GM12878 (cell line): ENCODE results near the gene GGT1. TPM values are rescaled to one million over a fixed set of nuclear protein-coding genes. Genes with fewer than 3 reads are reported as not detected.

Experiments
- ATAC-seq: fragments of 200-7000 bp; cut with Tn5 transposase; 3 replicates; pipeline ENCODE4 v1.9.1; 2020; ENCODE audit warnings: mild to moderate bottlenecking, moderate library complexity
- BruUV-seq: library from RNA; stranded (reverse); fragments of 400-500 nt; replicated peaks from 2 replicates; lab custom pipeline; 2021; lab: Mats Ljungman, UMichigan
- CTCF ChIA-PET: fragments of 300-600 bp; sonication (Branson Sonifier 250); formaldehyde crosslinking; extraction: SDS; loops from one replicate; lab custom pipeline; 2021; ENCODE audit warnings: inconsistent platforms; lab: Yijun Ruan, JAX
- POLR2A ChIA-PET: fragments of 350-600 bp; formaldehyde crosslinking; extraction: SDS; loops from one replicate; lab custom pipeline; 2021; ENCODE audit warnings: inconsistent platforms; lab: Charles Lee
- RAD21 ChIA-PET: fragments of 300-600 bp; sonication (Branson Sonifier 250); formaldehyde crosslinking; loops from one replicate; lab custom pipeline; 2023; ENCODE audit warnings: antibody characterized with exemption; ENCODE audit not compliant: unreplicated experiment; lab: Charles Lee
- SMC1A ChIA-PET: fragments of 300-600 bp; sonication (Branson Sonifier 250); formaldehyde crosslinking; loops from one replicate; lab custom pipeline; 2023; ENCODE audit not compliant: unreplicated experiment, uncharacterized antibody; lab: Charles Lee
- DNase-seq: peaks from one replicate; pipeline ENCODE4 v3.0.0-alpha.2; 2011; ENCODE audit warnings: low read depth, low spot score
- FAIRE-seq: peaks from 3 replicates; lab custom pipeline; 2011; peaks lifted over from hg19 to GRCh38; lab: Jason Lieb, UNC
- H2AFZ ChIP-seq: 2 replicates; pipeline ENCODE4 v1.6.0; 2011; ENCODE audit warnings: low read depth, low read length, control low read depth; ENCODE audit not compliant: control insufficient read depth
- H3K27ac ChIP-seq: 2 replicates; pipeline ENCODE4 v1.5.1; 2011; ENCODE audit warnings: control low read depth; ENCODE audit not compliant: control insufficient read depth, insufficient read depth
- H3K27me3 ChIP-seq, 2 experiments: replicated peaks in 1 of 2; 2 replicates each; pipeline versions ENCODE4 v1.6.0 to v1.6.1; 2011; ENCODE audit warnings: low read length in 1 of 2; ENCODE audit not compliant: control insufficient read depth in 2 of 2, insufficient read depth in 2 of 2
- H3K36me3 ChIP-seq, 2 experiments: 2 replicates each; pipeline ENCODE4 v1.5.1; 2011; ENCODE audit warnings: low read length in 1 of 2; ENCODE audit not compliant: control insufficient read depth in 2 of 2, insufficient read depth in 2 of 2
- H3K4me1 ChIP-seq: 2 replicates; pipeline ENCODE4 v1.6.1; 2011; ENCODE audit warnings: mild to moderate bottlenecking, low read length, moderate library complexity, mixed read lengths; ENCODE audit not compliant: control insufficient read depth, insufficient read depth
- H3K4me2 ChIP-seq: 2 replicates; pipeline ENCODE4 v1.6.0; 2011; ENCODE audit warnings: control low read depth; ENCODE audit not compliant: control insufficient read depth, insufficient read depth
- H3K4me3 ChIP-seq: fragments of 200-600 bp; sonication (generic); 2 replicates; pipeline ENCODE4 v1.5.1; 2016
- H3K79me2 ChIP-seq: 2 replicates; pipeline ENCODE4 v1.6.0; 2011; ENCODE audit warnings: low read length; ENCODE audit not compliant: control insufficient read depth, insufficient read depth
- H3K9ac ChIP-seq: 2 replicates; pipeline ENCODE4 v1.8.0; 2011; ENCODE audit warnings: low read length, control low read depth, mixed read lengths; ENCODE audit not compliant: control insufficient read depth, insufficient read depth
- H3K9me3 ChIP-seq: replicated peaks from 3 replicates; pipeline ENCODE4 v1.5.1; 2011; ENCODE audit warnings: mild to moderate bottlenecking, low read length; ENCODE audit not compliant: control insufficient read depth, insufficient read depth
- H4K20me1 ChIP-seq: 2 replicates; pipeline ENCODE4 v1.6.0; 2011; ENCODE audit not compliant: control insufficient read depth, insufficient read depth
- ESRRA ChIP-seq: IDR thresholded peaks from 2 replicates; pipeline ENCODE4 v1.6.1; 2012; ENCODE audit warnings: mild to moderate bottlenecking, low read length, improper control_type of control experiment
- ETV6 ChIP-seq, 2 experiments: fragments of 450-650 bp in 1 of 2; IDR thresholded peaks in 1 of 2; conservative IDR thresholded peaks in 1 of 2; 2 replicates each; pipeline ENCODE4 v1.6.1; 2014; ENCODE audit warnings: antibody characterized with exemption in 1 of 2, borderline replicate concordance in 1 of 2, low read depth in 1 of 2, mild to moderate bottlenecking in 1 of 2, moderate library complexity in 1 of 2
- FOS ChIP-seq: IDR thresholded peaks from 3 replicates; pipeline ENCODE4 v1.6.1; 2011; ENCODE audit warnings: borderline replicate concordance; ENCODE audit not compliant: insufficient read length; ENCODE audit errors: extremely low read depth
- HDGF ChIP-seq: fragments of 450-650 bp; IDR thresholded peaks from 2 replicates; pipeline ENCODE4 v1.6.1; 2016; ENCODE audit warnings: antibody characterized with exemption
- LARP7 ChIP-seq: fragments of 450-650 bp; IDR thresholded peaks from 2 replicates; pipeline ENCODE4 v1.6.1; 2017; ENCODE audit warnings: mild to moderate bottlenecking
- NFYA ChIP-seq: IDR thresholded peaks from 2 replicates; pipeline ENCODE4 v1.6.1; 2011; ENCODE audit warnings: low read depth, mild to moderate bottlenecking, low read length, improper control_type of control experiment, borderline replicate concordance
- POLR2AphosphoS5 ChIP-seq: IDR thresholded peaks from 2 replicates; pipeline ENCODE4 v1.6.1; 2011; ENCODE audit warnings: mild to moderate bottlenecking, low read length, inconsistent platforms
- RELA ChIP-seq: fragments of 450-650 bp; IDR thresholded peaks from 2 replicates; pipeline ENCODE4 v1.8.0; 2014; ENCODE audit warnings: borderline replicate concordance; ENCODE audit not compliant: partially characterized antibody
- TCF12 ChIP-seq: IDR thresholded peaks from 2 replicates; pipeline ENCODE4 v1.6.1; 2011; ENCODE audit warnings: low read depth, mild to moderate bottlenecking, low read length
- YY1 ChIP-seq: IDR thresholded peaks from 2 replicates; pipeline ENCODE4 v1.6.1; 2011; ENCODE audit warnings: low read depth, mild to moderate bottlenecking, low read length
- ZBED1 ChIP-seq: IDR thresholded peaks from 2 replicates; pipeline ENCODE4 v1.6.1; 2016; ENCODE audit warnings: borderline replicate concordance
- ZNF687 ChIP-seq: fragments of 450-650 bp; IDR thresholded peaks from 2 replicates; pipeline ENCODE4 v1.6.1; 2017; ENCODE audit warnings: mild to moderate bottlenecking, moderate library complexity
- WGBS: methylation state at CpG from one replicate; pipeline ENCODE4 v1.1.6; 2016; ENCODE audit warnings: low lambda C conversion rate; ENCODE audit not compliant: insufficient replicate concordance, insufficient coverage; ENCODE audit errors: missing lambda C conversion rate; 5-methylcytosine and 5-hydroxymethylcytosine counted together
- in situ Hi-C: fragments of 300-500 bp; cut with MboI; formaldehyde crosslinking; loops from 9 replicates; pipeline ENCODE4 v1.14.3; 2018; ENCODE audit warnings: mixed read lengths
- intact Hi-C: fragments of 100-400 bp; cut with micrococcal nuclease; formaldehyde crosslinking; loops from one replicate; pipeline ENCODE4 v1.14.2; 2022; ENCODE audit not compliant: unreplicated experiment
- polyA plus RNA-seq, 11 experiments: library from polyadenylated mRNA; depleted of rRNA in 4 of 11; unstranded in 6 of 11; stranded (reverse) in 5 of 11; fragments of >200 nt; fragmentation: Nextera tagmentation in 4 of 11; fragmentation: Illumina TruSeq in 1 of 11; extraction: Ambion mirVana in 4 of 11; extraction: Trizol in 1 of 11; gene quantifications; 1 replicate in 1 of 11; 2 replicates in 10 of 11; pipeline versions ENCODE4 v1.2.1 to v1.2.3, GENCODE V29; 2011 to 2016; ENCODE audit warnings: inconsistent platforms in 2 of 11, missing spikeins in 2 of 11, low read depth in 1 of 11
- total RNA-seq, 4 experiments: library from RNA; depleted of rRNA in 3 of 4; stranded (reverse); fragments of >200 nt in 3 of 4; fragmentation: Illumina TruSeq in 1 of 4; extraction: Trizol in 1 of 4; gene quantifications; 2 replicates each; pipeline versions ENCODE4 v1.2.1 to v1.2.3, GENCODE V29; 2013 to 2021
- TF ChIP-seq, protein P1 (sequence below), 3 experiments: IDR thresholded peaks in 2 of 3; conservative IDR thresholded peaks in 1 of 3; 2 replicates each; pipeline ENCODE4 v1.5.1; 2011; ENCODE audit warnings: low read depth in 3 of 3, low read length in 3 of 3, mild to moderate bottlenecking in 3 of 3, control low read depth in 2 of 3, moderate library complexity in 2 of 3, inconsistent platforms in 1 of 3, mixed read lengths in 1 of 3; ENCODE audit not compliant: control insufficient read depth in 2 of 3, insufficient read depth in 1 of 3; ENCODE audit errors: extremely low read depth in 1 of 3
- TF ChIP-seq, protein P2 (sequence below): fragments of 450-650 bp; conservative IDR thresholded peaks from 2 replicates; pipeline ENCODE4 v1.6.1; 2017; ENCODE audit warnings: mild to moderate bottlenecking, moderate library complexity
- TF ChIP-seq, protein P3 (sequence below): IDR thresholded peaks from 2 replicates; pipeline ENCODE4 v1.6.1; 2011; ENCODE audit warnings: low read depth, low read length, improper control_type of control experiment, borderline replicate concordance

The GGT1 gene
- total and polyA plus RNA-seq, 10 of the 15 experiments (the other 5 are each of a cell fraction or from before 2014, with no cell fraction given), result 0.47 to 26.6 (median 9.1) TPM

DNA sequence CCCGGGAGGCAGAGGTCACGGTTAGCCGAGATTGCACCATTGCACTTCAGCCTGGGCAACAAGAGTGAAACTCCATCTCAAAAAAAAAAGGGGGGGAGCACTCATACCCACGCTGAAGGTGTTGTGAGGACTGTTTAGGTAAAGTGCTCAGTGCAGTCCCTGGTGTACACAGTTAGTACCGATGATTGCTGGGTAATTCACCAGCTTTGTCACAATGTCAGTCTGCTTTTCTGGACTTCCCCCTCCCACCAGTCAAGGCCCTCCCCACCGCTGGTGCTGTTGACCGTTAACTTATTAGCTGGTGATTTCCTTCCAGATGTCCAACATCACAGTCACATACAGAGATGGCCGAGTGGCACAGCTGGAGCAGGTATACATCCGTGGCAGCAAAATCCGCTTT lies 35.3 kb upstream of the GGT1 start:
- H3K27ac ChIP-seq, result no peak overlapping the region
- no peak overlapping the region for H3K9ac ChIP-seq
- intact Hi-C loops, result no loop called here
- no peak for DNase-seq
- H3K4me2 ChIP-seq, result no peak overlapping the region
- peak; percentile 35 for FAIRE-seq
- H3K4me1 ChIP-seq, result no peaks in the 10 kb centered on the region
- ChIA-PET RAD21 (interaction anchor here (0.9 to 1.9 kb wide), 4 partner anchors 9 to 15 kb away, joined by 3 to 7 read pairs (median 4); partner anchors contain the start of gene GUCD1), POLR2A (interaction anchor here (1.3 to 6.6 kb wide), 2 partner anchors 12 to 14 kb away, joined by 3 to 42 read pairs; partner anchors contain the start of genes GUCD1 and SNRPD3), CTCF (interaction anchor here (1.3 to 1.9 kb wide), 3 partner anchors 9 to 13 kb away, joined by 3 to 5 read pairs (median 4); partner anchors contain the start of gene GUCD1), SMC1A (interaction anchor here (0.8 to 3.4 kb wide), 7 partner anchors 8 to 44 kb away, joined by 3 to 11 read pairs (median 3); no protein-coding TSS in a partner anchor)
- H3K4me3 ChIP-seq, result no peak overlapping the region
- ATAC-seq, result peak; percentile 93
- no peak overlapping the region for H2AFZ ChIP-seq
- H3K36me3 ChIP-seq, result peaks cover 23 to 28% of the 10 kb centered on the region in 2 experiments
- BruUV-seq, result no TSS peak
- in situ Hi-C loops, result no loop called here
- WGBS, result 47% methylated on average over 10 of the region's 10 CpGs
- H3K79me2 ChIP-seq, result peaks cover 32% of the 10 kb centered on the region
- H4K20me1 ChIP-seq, result peaks cover 3% of the 10 kb centered on the region; the same call in 1 of the 2 replicates
- no peaks in the 10 kb centered on the region for H3K9me3 ChIP-seq
- no peaks in the 10 kb centered on the region for H3K27me3 ChIP-seq
- TF ChIP-seq RELA (peak; percentile 16), ETV6 (conservative IDR thresholded peaks at IDR 0.05 in 1 of 2, IDR thresholded peaks at IDR 0.05 in 1 of 2; ENCODE audit: borderline replicate concordance in 1 of 2, low read depth in 1 of 2) (no peak), ESRRA (no peak), YY1 (no peak), HDGF (no peak), ZBED1 (no peak), LARP7 (no peak), TCF12 (0 out of 2 replicates have a peak, but pooled peaks have one; percentile 35), NFYA (no peak), POLR2AphosphoS5 (no peak), ZNF687 (peak; percentile 52; the same call in 1 of the 2 replicates), FOS (no peak)
- TF ChIP-seq, protein P1, sequence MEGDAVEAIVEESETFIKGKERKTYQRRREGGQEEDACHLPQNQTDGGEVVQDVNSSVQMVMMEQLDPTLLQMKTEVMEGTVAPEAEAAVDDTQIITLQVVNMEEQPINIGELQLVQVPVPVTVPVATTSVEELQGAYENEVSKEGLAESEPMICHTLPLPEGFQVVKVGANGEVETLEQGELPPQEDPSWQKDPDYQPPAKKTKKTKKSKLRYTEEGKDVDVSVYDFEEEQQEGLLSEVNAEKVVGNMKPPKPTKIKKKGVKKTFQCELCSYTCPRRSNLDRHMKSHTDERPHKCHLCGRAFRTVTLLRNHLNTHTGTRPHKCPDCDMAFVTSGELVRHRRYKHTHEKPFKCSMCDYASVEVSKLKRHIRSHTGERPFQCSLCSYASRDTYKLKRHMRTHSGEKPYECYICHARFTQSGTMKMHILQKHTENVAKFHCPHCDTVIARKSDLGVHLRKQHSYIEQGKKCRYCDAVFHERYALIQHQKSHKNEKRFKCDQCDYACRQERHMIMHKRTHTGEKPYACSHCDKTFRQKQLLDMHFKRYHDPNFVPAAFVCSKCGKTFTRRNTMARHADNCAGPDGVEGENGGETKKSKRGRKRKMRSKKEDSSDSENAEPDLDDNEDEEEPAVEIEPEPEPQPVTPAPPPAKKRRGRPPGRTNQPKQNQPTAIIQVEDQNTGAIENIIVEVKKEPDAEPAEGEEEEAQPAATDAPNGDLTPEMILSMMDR (IDR thresholded peaks at IDR 0.05 in 2 of 3, conservative IDR thresholded peaks at IDR 0.05 in 1 of 3; ENCODE audit: control insufficient read depth in 2 of 3, extremely low read depth in 1 of 3, insufficient read depth in 1 of 3, low read depth in 3 of 3, low read length in 3 of 3), result no peak
- TF ChIP-seq, protein P2, sequence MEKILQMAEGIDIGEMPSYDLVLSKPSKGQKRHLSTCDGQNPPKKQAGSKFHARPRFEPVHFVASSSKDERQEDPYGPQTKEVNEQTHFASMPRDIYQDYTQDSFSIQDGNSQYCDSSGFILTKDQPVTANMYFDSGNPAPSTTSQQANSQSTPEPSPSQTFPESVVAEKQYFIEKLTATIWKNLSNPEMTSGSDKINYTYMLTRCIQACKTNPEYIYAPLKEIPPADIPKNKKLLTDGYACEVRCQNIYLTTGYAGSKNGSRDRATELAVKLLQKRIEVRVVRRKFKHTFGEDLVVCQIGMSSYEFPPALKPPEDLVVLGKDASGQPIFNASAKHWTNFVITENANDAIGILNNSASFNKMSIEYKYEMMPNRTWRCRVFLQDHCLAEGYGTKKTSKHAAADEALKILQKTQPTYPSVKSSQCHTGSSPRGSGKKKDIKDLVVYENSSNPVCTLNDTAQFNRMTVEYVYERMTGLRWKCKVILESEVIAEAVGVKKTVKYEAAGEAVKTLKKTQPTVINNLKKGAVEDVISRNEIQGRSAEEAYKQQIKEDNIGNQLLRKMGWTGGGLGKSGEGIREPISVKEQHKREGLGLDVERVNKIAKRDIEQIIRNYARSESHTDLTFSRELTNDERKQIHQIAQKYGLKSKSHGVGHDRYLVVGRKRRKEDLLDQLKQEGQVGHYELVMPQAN, result no peak
- TF ChIP-seq, protein P3, sequence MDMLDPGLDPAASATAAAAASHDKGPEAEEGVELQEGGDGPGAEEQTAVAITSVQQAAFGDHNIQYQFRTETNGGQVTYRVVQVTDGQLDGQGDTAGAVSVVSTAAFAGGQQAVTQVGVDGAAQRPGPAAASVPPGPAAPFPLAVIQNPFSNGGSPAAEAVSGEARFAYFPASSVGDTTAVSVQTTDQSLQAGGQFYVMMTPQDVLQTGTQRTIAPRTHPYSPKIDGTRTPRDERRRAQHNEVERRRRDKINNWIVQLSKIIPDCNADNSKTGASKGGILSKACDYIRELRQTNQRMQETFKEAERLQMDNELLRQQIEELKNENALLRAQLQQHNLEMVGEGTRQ, result no peak
